Measurements from ENCODE around the gene SLC24A3. TPM values are rescaled to one million over a fixed set of nuclear protein-coding genes. Genes with fewer than 3 reads are reported as not detected.

Gene SLC24A3
- total RNA-seq, 4 donors from 2014 or later: 4.2 to 6.4 (median 5.6) TPM

DNA sequence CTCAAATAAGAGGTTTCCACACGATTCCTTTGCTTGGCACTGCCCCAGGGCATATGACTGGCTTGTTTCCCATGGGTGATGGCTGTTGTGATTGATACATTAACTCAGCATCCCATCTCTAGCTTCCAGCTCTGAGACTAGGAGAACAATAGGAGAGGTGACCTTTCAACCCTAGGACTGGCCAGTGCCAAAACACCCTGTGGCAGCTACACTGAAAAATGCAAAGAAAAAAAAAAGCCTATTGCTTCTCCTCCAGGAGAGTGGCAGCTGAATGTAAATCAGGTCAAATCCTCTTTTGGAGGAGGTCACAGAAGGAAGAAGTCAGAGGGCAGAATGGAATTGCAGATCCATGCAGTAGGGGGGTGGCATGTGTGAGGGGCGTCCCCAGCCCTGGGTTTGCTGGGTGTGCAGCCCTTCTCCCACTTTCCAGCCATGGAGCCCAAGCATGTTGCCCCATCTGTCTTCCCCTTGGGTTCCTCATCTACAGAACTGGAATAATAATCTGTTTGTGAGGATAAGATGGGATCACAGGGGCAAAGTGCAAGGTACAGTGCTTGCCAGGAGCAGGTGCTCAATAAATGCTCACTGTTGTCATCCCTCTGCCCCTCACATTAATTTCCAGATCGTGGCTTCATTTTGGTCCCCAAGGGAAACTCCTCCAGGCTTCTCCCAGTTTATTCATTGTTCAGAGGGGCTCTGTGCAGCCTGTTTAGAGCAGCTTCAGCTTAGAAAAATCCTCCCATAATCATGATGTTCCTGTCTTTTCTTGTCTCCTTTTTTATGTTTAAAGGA, 300.6 kb downstream of the SLC24A3 start:
- H3K4me3 ChIP-seq: no peak overlapping the region
- TF ChIP-seq EP300 (IDR thresholded peaks at IDR 0.05) (no peak), POLR2A (IDR thresholded peaks at IDR 0.05) (no peak), POLR2AphosphoS5 (IDR thresholded peaks at IDR 0.05) (no peak)
- TF ChIP-seq, protein P1, sequence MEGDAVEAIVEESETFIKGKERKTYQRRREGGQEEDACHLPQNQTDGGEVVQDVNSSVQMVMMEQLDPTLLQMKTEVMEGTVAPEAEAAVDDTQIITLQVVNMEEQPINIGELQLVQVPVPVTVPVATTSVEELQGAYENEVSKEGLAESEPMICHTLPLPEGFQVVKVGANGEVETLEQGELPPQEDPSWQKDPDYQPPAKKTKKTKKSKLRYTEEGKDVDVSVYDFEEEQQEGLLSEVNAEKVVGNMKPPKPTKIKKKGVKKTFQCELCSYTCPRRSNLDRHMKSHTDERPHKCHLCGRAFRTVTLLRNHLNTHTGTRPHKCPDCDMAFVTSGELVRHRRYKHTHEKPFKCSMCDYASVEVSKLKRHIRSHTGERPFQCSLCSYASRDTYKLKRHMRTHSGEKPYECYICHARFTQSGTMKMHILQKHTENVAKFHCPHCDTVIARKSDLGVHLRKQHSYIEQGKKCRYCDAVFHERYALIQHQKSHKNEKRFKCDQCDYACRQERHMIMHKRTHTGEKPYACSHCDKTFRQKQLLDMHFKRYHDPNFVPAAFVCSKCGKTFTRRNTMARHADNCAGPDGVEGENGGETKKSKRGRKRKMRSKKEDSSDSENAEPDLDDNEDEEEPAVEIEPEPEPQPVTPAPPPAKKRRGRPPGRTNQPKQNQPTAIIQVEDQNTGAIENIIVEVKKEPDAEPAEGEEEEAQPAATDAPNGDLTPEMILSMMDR (IDR thresholded peaks at IDR 0.05): no peak

DNA sequence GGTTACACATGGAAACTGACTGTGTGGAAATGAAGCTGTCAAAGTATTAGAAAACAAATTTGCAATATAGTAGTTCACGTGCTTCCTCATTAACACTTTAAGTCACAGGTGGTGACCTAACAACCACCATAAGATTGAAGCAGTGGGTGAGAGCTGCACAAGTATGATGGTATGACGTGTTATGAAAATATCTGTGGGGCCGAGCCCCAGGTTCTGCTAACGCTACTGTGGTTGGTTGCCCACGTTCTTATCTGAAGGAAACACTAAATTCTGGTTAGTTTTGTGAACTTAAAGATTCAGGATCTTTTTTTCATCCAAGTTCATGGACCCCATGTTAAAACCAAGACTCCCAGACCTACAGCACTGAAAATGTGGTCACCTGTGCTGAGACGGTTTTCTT, 302.6 kb downstream of the SLC24A3 start:
- no peaks in the 10 kb centered on the region for H3K36me3 ChIP-seq
- H3K27me3 ChIP-seq: no peaks in the 10 kb centered on the region
- no peak overlapping the region for H3K27ac ChIP-seq
- TF ChIP-seq POLR2AphosphoS5 (IDR thresholded peaks at IDR 0.05): no peak
- TF ChIP-seq POLR2A (IDR thresholded peaks at IDR 0.05): no peak
- TF ChIP-seq EP300 (IDR thresholded peaks at IDR 0.05): no peak
- TF ChIP-seq, protein P1 (IDR thresholded peaks at IDR 0.05): no peak
- no peak for DNase-seq (ENCODE audit: low spot score in 2 of 2)
- no peak overlapping the region for H3K4me3 ChIP-seq
- 85% methylated on average over 6 of the region's 6 CpGs for WGBS
- H3K9me3 ChIP-seq: no peaks in the 10 kb centered on the region
- no peaks in the 10 kb centered on the region for H3K4me1 ChIP-seq

More for the DNA sequence above, 300.6 kb downstream of the SLC24A3 start:
- WGBS: 69% methylated on average over 3 of the region's 3 CpGs
- no peaks in the 10 kb centered on the region for H3K27me3 ChIP-seq
- no peak overlapping the region for H3K27ac ChIP-seq
- no peaks in the 10 kb centered on the region for H3K4me1 ChIP-seq
- no peak for DNase-seq (ENCODE audit: low spot score in 2 of 2)
- H3K36me3 ChIP-seq: no peaks in the 10 kb centered on the region
- no peaks in the 10 kb centered on the region for H3K9me3 ChIP-seq

DNA sequence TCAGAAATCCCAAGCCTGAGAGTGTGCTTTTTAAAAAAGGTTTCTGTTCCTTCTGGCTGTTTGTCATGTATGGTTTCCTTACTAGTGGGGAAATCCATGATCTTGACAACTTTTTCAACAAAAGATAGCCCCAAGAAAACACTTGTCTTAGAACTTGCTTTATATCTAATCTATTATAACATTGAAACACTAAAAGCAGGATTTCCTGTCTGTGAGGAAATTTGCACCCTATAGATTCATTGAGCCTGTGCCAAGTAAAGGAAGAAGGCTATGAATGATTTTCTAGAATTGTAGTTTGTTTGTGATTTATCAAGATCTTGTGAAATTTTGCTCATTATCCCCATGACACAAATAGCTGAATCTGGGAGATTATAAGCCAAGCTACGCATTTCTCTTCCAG, 307.0 kb downstream of the SLC24A3 start:
- Histone ChIP-seq H3K27ac (no peak overlapping the region), H3K4me1 (no peaks in the 10 kb centered on the region), H3K9me3 (no peaks in the 10 kb centered on the region), H3K36me3 (no peaks in the 10 kb centered on the region), H3K27me3 (no peaks in the 10 kb centered on the region), H3K4me3 (no peak overlapping the region)
- WGBS: 91% methylated on average over 1 of the region's 1 CpG
- TF ChIP-seq, protein P1 (IDR thresholded peaks at IDR 0.05): no peak
- no peak for TF ChIP-seq POLR2AphosphoS5 (IDR thresholded peaks at IDR 0.05)
- no peak for TF ChIP-seq EP300 (IDR thresholded peaks at IDR 0.05)
- TF ChIP-seq POLR2A (IDR thresholded peaks at IDR 0.05): no peak
- DNase-seq (ENCODE audit: low spot score in 2 of 2): no peak

GRCh38 chr20:19520261-19520660, 307.8 kb downstream of the SLC24A3 start:
- no peaks in the 10 kb centered on the region for H3K4me1 ChIP-seq
- no peak overlapping the region for H3K4me3 ChIP-seq
- no peaks in the 10 kb centered on the region for H3K9me3 ChIP-seq
- 94% methylated on average over 7 of the region's 7 CpGs for WGBS
- no peak overlapping the region for H3K27ac ChIP-seq
- TF ChIP-seq POLR2AphosphoS5 (IDR thresholded peaks at IDR 0.05) (no peak), POLR2A (IDR thresholded peaks at IDR 0.05) (no peak), EP300 (IDR thresholded peaks at IDR 0.05) (no peak)
- TF ChIP-seq, protein P1 (IDR thresholded peaks at IDR 0.05): no peak
- H3K36me3 ChIP-seq: no peaks in the 10 kb centered on the region
- no peak for DNase-seq (ENCODE audit: low spot score in 2 of 2)
- H3K27me3 ChIP-seq: no peaks in the 10 kb centered on the region

GRCh38 chr20:19522071-19522801, 309.8 kb downstream of the SLC24A3 start:
- H3K27me3 ChIP-seq: no peaks in the 10 kb centered on the region
- H3K9me3 ChIP-seq: no peaks in the 10 kb centered on the region
- no peaks in the 10 kb centered on the region for H3K4me1 ChIP-seq
- no peak overlapping the region for H3K4me3 ChIP-seq
- H3K36me3 ChIP-seq: no peaks in the 10 kb centered on the region
- TF ChIP-seq POLR2AphosphoS5 (IDR thresholded peaks at IDR 0.05) (no peak), EP300 (IDR thresholded peaks at IDR 0.05) (no peak), POLR2A (IDR thresholded peaks at IDR 0.05) (no peak)
- TF ChIP-seq, protein P1 (IDR thresholded peaks at IDR 0.05): no peak
- no peak for DNase-seq (ENCODE audit: low spot score in 2 of 2)
- 81% methylated on average over 9 of the region's 9 CpGs for WGBS
- no peak overlapping the region for H3K27ac ChIP-seq

Data from suprapubic skin (tissue), 4 donors.